OCI-LY7 (cell line): Measurements from ENCODE around the gene OR52N5. TPM values are rescaled to one million over a fixed set of nuclear protein-coding genes. Genes with fewer than 3 reads are reported as not detected.

Experiments used
- Bru-seq: library from RNA; stranded (reverse); fragments of 400-500 nt; gene quantifications from one replicate; lab custom pipeline; 2021; lab: Mats Ljungman, UMichigan
- BruChase-seq, 2 experiments: library from RNA; stranded (reverse); fragments of 400-500 nt; gene quantifications; one replicate each; lab custom pipeline; 2021; lab: Mats Ljungman, UMichigan
- BruUV-seq: library from RNA; stranded (reverse); fragments of 400-500 nt; replicated peaks from 2 replicates; lab custom pipeline; 2021; lab: Mats Ljungman, UMichigan
- CTCF ChIA-PET: fragments of 300-600 bp; sonication (Branson Sonifier 250); formaldehyde crosslinking; loops from one replicate; lab custom pipeline; 2022; ENCODE audit warnings: antibody characterized with exemption; ENCODE audit not compliant: unreplicated experiment; lab: Charles Lee
- POLR2A ChIA-PET: fragments of 300-600 bp; sonication (Branson Sonifier 250); formaldehyde crosslinking; loops from one replicate; lab custom pipeline; 2022; ENCODE audit warnings: antibody characterized with exemption; lab: Charles Lee
- DNase-seq: peaks from one replicate; pipeline ENCODE4 v3.0.0-alpha.2; 2015; ENCODE audit warnings: low spot score
- H2AFZ ChIP-seq: fragments of 200-600 bp; sonication (generic), shearing (Covaris generic); 2 replicates; pipeline ENCODE4 v1.6.1; 2014; ENCODE audit warnings: mild to moderate bottlenecking, antibody characterized with exemption, low read length, moderate library complexity
- H3K27ac ChIP-seq: fragments of 200-600 bp; sonication (generic); 2 replicates; pipeline ENCODE4 v1.5.1; 2014; ENCODE audit warnings: mixed run types, low read depth, mild to moderate bottlenecking, moderate library complexity, low read length, inconsistent platforms; ENCODE audit not compliant: poor library complexity, severe bottlenecking
- H3K36me3 ChIP-seq: fragments of 200-600 bp; sonication (generic); 2 replicates; pipeline ENCODE4 v1.6.1; 2014; ENCODE audit warnings: mild to moderate bottlenecking, antibody characterized with exemption, low read length, moderate library complexity, mixed read lengths; ENCODE audit not compliant: insufficient read depth
- H3K4me1 ChIP-seq: fragments of 200-600 bp; sonication (generic); 2 replicates; pipeline ENCODE4 v1.5.1; 2014; ENCODE audit warnings: mild to moderate bottlenecking, low read length; ENCODE audit not compliant: insufficient read depth, poor library complexity, severe bottlenecking
- H3K4me2 ChIP-seq: fragments of 200-600 bp; sonication (generic); 2 replicates; pipeline ENCODE4 v1.6.1; 2014; ENCODE audit warnings: mild to moderate bottlenecking, low read length
- H3K4me3 ChIP-seq: fragments of 200-600 bp; sonication (generic); 2 replicates; pipeline ENCODE4 v1.5.1; 2014; ENCODE audit warnings: mild to moderate bottlenecking, low read depth, low read length; ENCODE audit not compliant: poor library complexity, severe bottlenecking
- H3K79me2 ChIP-seq: fragments of 200-600 bp; sonication (generic); 2 replicates; pipeline ENCODE4 v1.6.1; 2016; ENCODE audit warnings: low read depth, mild to moderate bottlenecking, low read length, moderate library complexity, mixed read lengths; ENCODE audit not compliant: insufficient read depth
- H3K9me2 ChIP-seq: fragments of 200-600 bp; sonication (generic); 2 replicates; pipeline ENCODE4 v1.6.1; 2016; ENCODE audit warnings: mild to moderate bottlenecking, low read length, mixed read lengths; ENCODE audit not compliant: insufficient read depth
- H3K9me3 ChIP-seq: fragments of 200-600 bp; sonication (generic); 2 replicates; pipeline ENCODE4 v1.6.1; 2014; ENCODE audit warnings: mild to moderate bottlenecking, mixed run types, low read length, mixed read lengths
- H4K20me1 ChIP-seq: fragments of 200-600 bp; sonication (generic); 2 replicates; pipeline ENCODE4 v1.6.1; 2014; ENCODE audit warnings: mild to moderate bottlenecking, antibody characterized with exemption, low read length, moderate library complexity, mixed read lengths; ENCODE audit not compliant: insufficient read depth
- CTCF ChIP-seq: fragments of 200-600 bp; sonication (generic); conservative IDR thresholded peaks from 2 replicates; pipeline ENCODE4 v1.5.1; 2014; ENCODE audit warnings: mild to moderate bottlenecking, antibody characterized with exemption, low read length, moderate library complexity, mixed read lengths
- EZH2phosphoT487 ChIP-seq: fragments of 200-600 bp; sonication (generic); IDR thresholded peaks from 2 replicates; pipeline ENCODE4 v1.6.1; 2018; ENCODE audit warnings: low read depth, borderline replicate concordance, mild to moderate bottlenecking, mixed run types, antibody characterized with exemption, low read length, moderate library complexity, mixed read lengths
- intact Hi-C: fragments of 100-400 bp; cut with micrococcal nuclease; formaldehyde crosslinking; loops from one replicate; pipeline ENCODE4 v1.10.0; 2022; ENCODE audit not compliant: unreplicated experiment
- long read RNA-seq: library from polyadenylated mRNA; stranded (forward); transcript quantifications from one replicate; pipeline ENCODE4 v2.0.0, GENCODE V29; 2022
- total RNA-seq, 2 experiments: library from RNA; depleted of rRNA in 1 of 2; stranded (reverse); fragments of >200 nt in 1 of 2; shearing (Covaris generic) in 1 of 2; gene quantifications; 2 replicates each; pipeline ENCODE4 v1.2.3, GENCODE V29; 2014 to 2022

Gene OR52N5
- not detected in 2 replicates for total RNA-seq (2014; rRNA removed; shearing (Covaris generic))
- total RNA-seq (2022), result not detected in 2 replicates
- not detected for Bru-seq, nascent RNA
- not detected for BruChase-seq, experiment 1, labeled RNA remaining after a 6-hour chase
- not detected for BruChase-seq, experiment 2, labeled RNA remaining after a 2-hour chase
- long read RNA-seq, result 0 reads

- no TSS peak for BruUV-seq
- no peak within 1 kb of the TSS for H3K4me2 ChIP-seq
- H3K4me3 ChIP-seq, result no peak within 1 kb of the TSS
- no peaks in the 10 kb centered on the region for H4K20me1 ChIP-seq
- no peak within 1 kb of the TSS for H3K27ac ChIP-seq
- no peak within 1 kb of the TSS for H2AFZ ChIP-seq
- no peaks in the 10 kb centered on the region for H3K9me2 ChIP-seq
- H3K4me1 ChIP-seq, result no peaks in the 10 kb centered on the region
- H3K79me2 ChIP-seq, result no peaks in the 10 kb centered on the region
- ChIA-PET POLR2A (interaction anchor here (1.7 kb wide), 1 partner anchor 12 kb away, joined by 5 read pairs; no protein-coding TSS in a partner anchor), CTCF (no interaction called here)
- TF ChIP-seq EZH2phosphoT487 (no peak), CTCF (no peak)
- no peak for DNase-seq
- intact Hi-C loops, result no loop called here
- no peaks in the 10 kb centered on the region for H3K9me3 ChIP-seq
- H3K36me3 ChIP-seq, result no peaks in the 10 kb centered on the region
Measured at GRCh38 chr11:5783255-5783654, at the start of gene OR52N5. OR52N5 (minus strand) TSS chr11:5783355; CDS start chr11:5778634, 4,721 bp downstream.

GRCh38 chr11:5831196-5831829 lies 48.2 kb upstream of the OR52N5 start:
- Histone ChIP-seq H3K27ac (no peak overlapping the region), H3K4me1 (no peaks in the 10 kb centered on the region), H3K36me3 (no peaks in the 10 kb centered on the region), H3K79me2 (no peaks in the 10 kb centered on the region), H2AFZ (no peak overlapping the region), H4K20me1 (no peaks in the 10 kb centered on the region), H3K9me3 (no peaks in the 10 kb centered on the region), H3K4me2 (no peak overlapping the region), H3K9me2 (no peaks in the 10 kb centered on the region), H3K4me3 (no peak overlapping the region)
- ChIA-PET POLR2A (no interaction called here), CTCF (no interaction called here)
- intact Hi-C loops, result no loop called here
- TF ChIP-seq CTCF (no peak), EZH2phosphoT487 (no peak)
- no TSS peak for BruUV-seq
- no peak for DNase-seq
